HepG2 (cell line): ENCODE data around the gene PELO. TPM values are rescaled to one million over a fixed set of nuclear protein-coding genes. Genes with fewer than 3 reads are reported as not detected.

Experiments
- ATAC-seq: fragments of 200-7000 bp; cut with Tn5 transposase; 3 replicates; pipeline ENCODE4 v1.9.1; 2020; ENCODE audit warnings: mild to moderate bottlenecking, moderate library complexity
- Bru-seq: library from RNA; stranded (reverse); fragments of 400-500 nt; gene quantifications from one replicate; lab custom pipeline; 2021; lab: Mats Ljungman, UMichigan
- BruChase-seq, 2 experiments: library from RNA; stranded (reverse); fragments of 400-500 nt; gene quantifications; one replicate each; lab custom pipeline; 2021; lab: Mats Ljungman, UMichigan
- BruUV-seq: library from RNA; stranded (reverse); fragments of 400-500 nt; replicated peaks from 2 replicates; lab custom pipeline; 2021; lab: Mats Ljungman, UMichigan
- CTCF ChIA-PET: fragments of 300-600 bp; formaldehyde crosslinking; extraction: SDS; loops from one replicate; lab custom pipeline; 2021; ENCODE audit warnings: low total read pairs, inconsistent platforms, low intra/inter-chr PET ratio; lab: Yijun Ruan, JAX
- POLR2A ChIA-PET: fragments of 350-600 bp; sonication (Branson Sonifier 250); formaldehyde crosslinking; loops from one replicate; lab custom pipeline; 2020; ENCODE audit warnings: antibody characterized with exemption, inconsistent platforms; lab: Yijun Ruan, JAX
- DNase-seq: peaks from one replicate; pipeline ENCODE4 v3.0.0-alpha.2; 2015; ENCODE audit warnings: low spot score
- FAIRE-seq: peaks from 3 replicates; lab custom pipeline; 2011; peaks lifted over from hg19 to GRCh38; lab: Jason Lieb, UNC
- H2AFZ ChIP-seq: one replicate; pipeline ENCODE4 v1.6.1; 2011; ENCODE audit warnings: low read length, inconsistent platforms
- H3K27ac ChIP-seq: fragments of 300-600 bp; 3 replicates; pipeline ENCODE4 v1.8.0; 2011; ENCODE audit warnings: mixed run types, mild to moderate bottlenecking, mixed read lengths, low read length, inconsistent platforms; ENCODE audit not compliant: insufficient read depth; ENCODE audit errors: extremely low read length
- H3K27me3 ChIP-seq, 2 experiments: fragments of 200-600 bp in 1 of 2; 2 replicates in 1 of 2; 3 replicates in 1 of 2; pipeline versions ENCODE4 v1.6.0 to v1.8.0; 2011; ENCODE audit warnings: low read length in 2 of 2, mild to moderate bottlenecking in 2 of 2, moderate library complexity in 2 of 2, inconsistent platforms in 1 of 2; ENCODE audit not compliant: insufficient read depth in 2 of 2, control insufficient read depth in 1 of 2
- H3K36me3 ChIP-seq, 2 experiments: fragments of 200-600 bp in 1 of 2; replicated peaks in 1 of 2; 2 replicates in 1 of 2; 3 replicates in 1 of 2; pipeline versions ENCODE4 v1.5.1 to v1.8.0; 2011; ENCODE audit warnings: low read length in 2 of 2, inconsistent platforms in 1 of 2; ENCODE audit not compliant: insufficient read depth in 2 of 2, control insufficient read depth in 1 of 2
- H3K4me1 ChIP-seq: 2 replicates; pipeline ENCODE4 v1.5.1; 2012; ENCODE audit warnings: low read length, inconsistent platforms; ENCODE audit not compliant: insufficient read depth
- H3K4me2 ChIP-seq: 2 replicates; pipeline ENCODE4 v1.6.0; 2011; ENCODE audit warnings: low read depth, low read length, inconsistent platforms
- H3K4me3 ChIP-seq, 3 experiments: fragments of 200-600 bp in 1 of 3; sonication (generic), shearing (Covaris generic) in 1 of 3; replicated peaks in 1 of 3; 2 replicates each; pipeline ENCODE4 v1.5.1; 2011 to 2016; ENCODE audit warnings: low read length in 3 of 3, inconsistent platforms in 2 of 3, low read depth in 2 of 3, mild to moderate bottlenecking in 2 of 3, control low read depth in 1 of 3, mixed read lengths in 1 of 3; ENCODE audit not compliant: insufficient read depth in 1 of 3
- H3K79me2 ChIP-seq: one replicate; pipeline ENCODE4 v1.6.1; 2011; ENCODE audit warnings: low read length, inconsistent platforms; ENCODE audit not compliant: insufficient read depth
- H3K9ac ChIP-seq: 2 replicates; pipeline ENCODE4 v1.6.0; 2011; ENCODE audit warnings: mild to moderate bottlenecking, low read depth, low read length, inconsistent platforms; ENCODE audit not compliant: insufficient read depth
- H3K9me3 ChIP-seq: 2 replicates; pipeline ENCODE4 v1.5.1; 2012; ENCODE audit warnings: mild to moderate bottlenecking, low read length
- H4K20me1 ChIP-seq: 2 replicates; pipeline ENCODE4 v1.6.0; 2011; ENCODE audit warnings: inconsistent platforms, mild to moderate bottlenecking, low read length, moderate library complexity; ENCODE audit not compliant: insufficient read depth
- GLI4 ChIP-seq: sonication (generic); formaldehyde crosslinking; IDR thresholded peaks from 2 replicates; pipeline ENCODE4 v1.5.1; 2020; ENCODE audit warnings: missing genetic modification reagents, mild to moderate bottlenecking, moderate library complexity, borderline replicate concordance
- TEAD3 ChIP-seq: optimal IDR thresholded peaks from 2 replicates; pipeline ENCODE3; 2016; ENCODE audit warnings: borderline replicate concordance
- ZFP36L1 ChIP-seq: sonication (generic); formaldehyde crosslinking; IDR thresholded peaks from 2 replicates; pipeline ENCODE4 v1.8.0; 2022; ENCODE audit warnings: mild to moderate bottlenecking, missing genetic modification reagents, moderate library complexity
- ZNF234 ChIP-seq: sonication (generic); formaldehyde crosslinking; conservative IDR thresholded peaks from 2 replicates; pipeline ENCODE4 v1.5.1; 2020; ENCODE audit warnings: mild to moderate bottlenecking, missing genetic modification reagents
- ZNF296 ChIP-seq: sonication (generic); formaldehyde crosslinking; conservative IDR thresholded peaks from 2 replicates; pipeline ENCODE4 v1.5.0; 2020; ENCODE audit warnings: mild to moderate bottlenecking, missing genetic modification reagents
- ZNF564 ChIP-seq: sonication (generic); formaldehyde crosslinking; IDR thresholded peaks from 2 replicates; pipeline ENCODE4 v1.8.1; 2023; ENCODE audit warnings: mild to moderate bottlenecking, missing genetic modification reagents
- WGBS: methylation state at CpG from one replicate; pipeline ENCODE4 v1.1.6; 2017; ENCODE audit warnings: low lambda C conversion rate; 5-methylcytosine and 5-hydroxymethylcytosine counted together
- in situ Hi-C: cut with HindIII; loops from 2 replicates; pipeline ENCODE4 v1.10.0; 2017; ENCODE audit warnings: low pct_unique_long_range_greater_than_20kb; ENCODE audit not compliant: extremely low pct_ligation_motif_present
- intact Hi-C: fragments of 100-400 bp; cut with micrococcal nuclease; formaldehyde crosslinking; loops from one replicate; pipeline ENCODE4 v1.10.0; 2022; ENCODE audit not compliant: unreplicated experiment
- long read RNA-seq, 2 experiments: library from RNA in 1 of 2; library from polyadenylated mRNA in 1 of 2; stranded (forward) in 1 of 2; unstranded in 1 of 2; transcript quantifications; one replicate each; pipeline ENCODE4 v2.0.0, GENCODE V29; 2019 to 2022
- polyA minus RNA-seq, 3 experiments: library from RNA; depleted of rRNA, polyadenylated mRNA; stranded (reverse); fragments of >200 nt; gene quantifications; 2 replicates each; pipeline ENCODE4 v1.2.3, GENCODE V29; 2011; ENCODE audit warnings: low replicate concordance in 1 of 3
- polyA plus RNA-seq, 8 experiments: library from polyadenylated mRNA; depleted of rRNA in 3 of 8; stranded (reverse) in 7 of 8; unstranded in 1 of 8; fragments of >200 nt; fragmentation: Illumina TruSeq in 4 of 8; extraction: Trizol in 4 of 8; gene quantifications; 2 replicates each; pipeline versions ENCODE4 v1.2.1 to v1.2.3, GENCODE V29; 2011 to 2016; ENCODE audit warnings: low read depth in 4 of 8, missing spikeins in 1 of 8, mixed read lengths in 1 of 8; ENCODE audit not compliant: insufficient read depth in 1 of 8
- total RNA-seq, 5 experiments: library from RNA; depleted of rRNA; stranded (reverse); fragments of >200 nt; fragmentation: Illumina TruSeq; extraction: Trizol; gene quantifications; 2 replicates each; pipeline ENCODE4 v1.2.3, GENCODE V29; 2016; ENCODE audit warnings: low read depth in 1 of 5
- TF ChIP-seq, protein P1 (sequence below): sonication (generic); formaldehyde crosslinking; IDR thresholded peaks from 2 replicates; pipeline ENCODE4 v1.4.0; 2020; ENCODE audit warnings: mild to moderate bottlenecking, missing genetic modification reagents, borderline replicate concordance
- TF ChIP-seq, protein P2 (sequence below): IDR thresholded peaks from 2 replicates; pipeline ENCODE4 v1.6.1; 2016; ENCODE audit warnings: missing compliant biosample characterization, missing genetic modification reagents, borderline replicate concordance

The PELO gene, protein sequence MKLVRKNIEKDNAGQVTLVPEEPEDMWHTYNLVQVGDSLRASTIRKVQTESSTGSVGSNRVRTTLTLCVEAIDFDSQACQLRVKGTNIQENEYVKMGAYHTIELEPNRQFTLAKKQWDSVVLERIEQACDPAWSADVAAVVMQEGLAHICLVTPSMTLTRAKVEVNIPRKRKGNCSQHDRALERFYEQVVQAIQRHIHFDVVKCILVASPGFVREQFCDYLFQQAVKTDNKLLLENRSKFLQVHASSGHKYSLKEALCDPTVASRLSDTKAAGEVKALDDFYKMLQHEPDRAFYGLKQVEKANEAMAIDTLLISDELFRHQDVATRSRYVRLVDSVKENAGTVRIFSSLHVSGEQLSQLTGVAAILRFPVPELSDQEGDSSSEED
- 19.0 and 19.5 TPM in 2 replicates for total RNA-seq (2016; rRNA removed; fragmentation: Illumina TruSeq; extraction: Trizol)
- total RNA-seq (2016; cell fraction: cytosol; rRNA removed; fragmentation: Illumina TruSeq; extraction: Trizol; ENCODE audit: low read depth) = 3.8 and 4.6 TPM in 2 replicates
- 18.5 and 21.4 TPM in 2 replicates for total RNA-seq (2016; cell fraction: insoluble cytoplasmic fraction; rRNA removed; fragmentation: Illumina TruSeq; extraction: Trizol)
- total RNA-seq (2016; cell fraction: membrane; rRNA removed; fragmentation: Illumina TruSeq; extraction: Trizol) = 8.8 and 9.7 TPM in 2 replicates
- total RNA-seq (2016; cell fraction: nucleus; rRNA removed; fragmentation: Illumina TruSeq; extraction: Trizol) = 14.0 and 15.7 TPM in 2 replicates
- polyA plus RNA-seq (2011; rRNA removed) = 22.7 and 23.9 TPM in 2 replicates
- polyA plus RNA-seq (2011; cell fraction: cytosol; rRNA removed) = 17.8 and 20.4 TPM in 2 replicates
- polyA plus RNA-seq (2011; cell fraction: nucleus; rRNA removed) = 15.6 and 17.4 TPM in 2 replicates
- polyA plus RNA-seq (2012) = 15.8 and 20.8 TPM in 2 replicates
- 3.3 TPM in 2 replicates for polyA plus RNA-seq (2016; cell fraction: cytosol; fragmentation: Illumina TruSeq; extraction: Trizol; ENCODE audit: low read depth)
- polyA plus RNA-seq (2016; cell fraction: insoluble cytoplasmic fraction; fragmentation: Illumina TruSeq; extraction: Trizol; ENCODE audit: low read depth) = 19.1 and 19.8 TPM in 2 replicates
- 3.8 and 5.3 TPM in 2 replicates for polyA plus RNA-seq (2016; cell fraction: membrane; fragmentation: Illumina TruSeq; extraction: Trizol; ENCODE audit: low read depth)
- 17.1 and 20.3 TPM in 2 replicates for polyA plus RNA-seq (2016; cell fraction: nucleus; fragmentation: Illumina TruSeq; extraction: Trizol; ENCODE audit: insufficient read depth, low read depth)
- 30.8 and 31.8 TPM in 2 replicates for polyA minus RNA-seq (2011; rRNA and poly(A)+ RNA removed; ENCODE audit: low replicate concordance)
- polyA minus RNA-seq (2011; cell fraction: cytosol; rRNA and poly(A)+ RNA removed) = 14.2 and 15.1 TPM in 2 replicates
- polyA minus RNA-seq (2011; cell fraction: nucleus; rRNA and poly(A)+ RNA removed) = 40.3 and 47.0 TPM in 2 replicates
- percentile 92 among the genes with signal in this experiment for Bru-seq, nascent RNA
- percentile 73 among the genes with signal in this experiment for BruChase-seq, experiment 1, labeled RNA remaining after a 6-hour chase
- BruChase-seq, experiment 2, labeled RNA remaining after a 2-hour chase = percentile 90 among the genes with signal in this experiment
- long read RNA-seq, experiment 1, partial matches to known transcripts = 71 of 76 reads
- long read RNA-seq, experiment 1, other reads (novel, unspliced or antisense) = 1 of 76 reads
- long read RNA-seq, experiment 2, full-length matches to known transcripts = 8 of 63 reads
- long read RNA-seq, experiment 2, partial matches to known transcripts = 50 of 63 reads
- long read RNA-seq, experiment 2, other reads (novel, unspliced or antisense) = 5 of 63 reads

DNA sequence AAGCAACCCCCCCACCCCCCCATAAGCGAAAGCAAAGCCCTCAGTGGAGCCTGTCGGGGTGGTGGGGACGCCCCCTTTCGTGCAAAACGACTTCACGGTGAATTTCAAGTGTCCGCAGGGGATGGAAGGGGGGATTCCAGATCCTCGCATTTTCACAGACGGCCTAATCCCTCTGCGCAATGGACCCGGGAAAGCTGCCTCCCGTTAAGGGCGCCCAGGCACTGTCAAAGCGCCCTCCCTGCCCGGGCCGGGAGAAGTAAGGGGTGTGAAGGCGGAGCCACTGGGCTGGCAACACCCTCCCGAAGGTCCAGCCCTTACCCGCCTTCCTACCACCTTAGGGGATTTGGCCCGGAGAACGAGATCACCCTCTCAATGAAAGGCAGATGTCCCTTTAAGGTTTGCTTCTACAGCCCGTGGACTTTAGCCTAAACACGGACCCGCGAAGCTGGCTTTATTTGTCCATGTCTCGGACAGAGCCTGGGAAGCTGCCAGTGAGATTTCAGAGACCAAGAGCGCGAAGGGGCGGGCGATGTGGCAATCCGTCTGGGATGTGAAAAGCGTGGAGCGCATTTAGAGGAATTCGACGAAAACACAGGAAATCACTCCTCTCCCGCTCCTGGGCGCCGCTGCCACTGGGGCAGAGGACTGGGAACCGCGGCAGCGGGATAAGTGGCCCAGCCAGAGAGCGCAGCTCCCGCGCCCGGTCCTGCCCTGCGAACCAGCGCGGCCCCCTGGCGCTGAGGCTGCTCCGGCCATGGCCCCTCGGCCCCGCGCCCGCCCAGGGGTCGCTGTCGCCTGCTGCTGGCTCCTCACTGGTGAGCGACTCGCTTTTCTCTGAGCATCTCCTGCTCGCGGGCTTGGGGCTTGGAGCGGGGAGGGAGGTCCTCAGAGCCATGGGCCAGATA, at the start of gene PELO, which contains the start of gene ITGA1:
TSS of gene PELO (plus strand) at position 317 of the 905 bp plus-strand sequence. CDS start 12,479 bp downstream, outside the sequence.
TSS of gene ITGA1 (plus strand) at position 317 of the 905 bp plus-strand sequence. CDS start at position 755, 438 bp downstream.
- peaks cover 41% of the 10 kb centered on the region for H3K79me2 ChIP-seq
- H2AFZ ChIP-seq = peak within 1 kb of the TSS; percentile 2
- CTCF ChIA-PET = interaction anchor here (3.1 kb wide), 1 partner anchor 128 kb away, joined by 43 read pairs; no protein-coding TSS in a partner anchor
- intact Hi-C loops = loop anchor here (1.0 to 5.0 kb wide), 6 partner anchors 13 to 309 kb away; no protein-coding TSS in a partner anchor
- FAIRE-seq (peak; percentile 73), ATAC-seq (peak; percentile 92), DNase-seq (peak; percentile 86)
- peak within 1 kb of the TSS; percentile 69 for H3K4me2 ChIP-seq
- 0% methylated on average over 16 of the region's 61 CpGs for WGBS
- peaks cover 48% of the 10 kb centered on the region for H3K4me1 ChIP-seq
- peak within 1 kb of the TSS; percentile 73 for H3K27ac ChIP-seq
- H4K20me1 ChIP-seq = no peaks in the 10 kb centered on the region
- in situ Hi-C loops = loop anchor here (5.0 kb wide), 1 partner anchor 81 kb away; no protein-coding TSS in a partner anchor
- H3K36me3 ChIP-seq = no peaks in the 10 kb centered on the region
- POLR2A ChIA-PET = interaction anchor here (0.6 to 4.9 kb wide), 6 partner anchors 12 to 214 kb away, joined by 3 to 79 read pairs (median 4); no protein-coding TSS in a partner anchor
- H3K9me3 ChIP-seq = no peaks in the 10 kb centered on the region
- no peaks in the 10 kb centered on the region; a peak in 1 of 5 replicates for H3K27me3 ChIP-seq
- TSS peak; percentile 64 for BruUV-seq
- H3K4me3 ChIP-seq = peak within 1 kb of the TSS; percentile 76 to 92 (median 77)
- peak within 1 kb of the TSS; percentile 71 for H3K9ac ChIP-seq
- TF ChIP-seq ZNF234 (CRISPR knock-in tag) (0 out of 2 replicates have a peak, but pooled peaks have one; percentile 50), ZFP36L1 (CRISPR knock-in tag) (no peak), TEAD3 (peak; percentile 18), ZNF564 (peak; percentile 76), ZNF296 (CRISPR knock-in tag) (no peak), GLI4 (CRISPR knock-in tag) (0 out of 2 replicates have a peak, but pooled peaks have one; percentile 34)
- TF ChIP-seq, protein P1, sequence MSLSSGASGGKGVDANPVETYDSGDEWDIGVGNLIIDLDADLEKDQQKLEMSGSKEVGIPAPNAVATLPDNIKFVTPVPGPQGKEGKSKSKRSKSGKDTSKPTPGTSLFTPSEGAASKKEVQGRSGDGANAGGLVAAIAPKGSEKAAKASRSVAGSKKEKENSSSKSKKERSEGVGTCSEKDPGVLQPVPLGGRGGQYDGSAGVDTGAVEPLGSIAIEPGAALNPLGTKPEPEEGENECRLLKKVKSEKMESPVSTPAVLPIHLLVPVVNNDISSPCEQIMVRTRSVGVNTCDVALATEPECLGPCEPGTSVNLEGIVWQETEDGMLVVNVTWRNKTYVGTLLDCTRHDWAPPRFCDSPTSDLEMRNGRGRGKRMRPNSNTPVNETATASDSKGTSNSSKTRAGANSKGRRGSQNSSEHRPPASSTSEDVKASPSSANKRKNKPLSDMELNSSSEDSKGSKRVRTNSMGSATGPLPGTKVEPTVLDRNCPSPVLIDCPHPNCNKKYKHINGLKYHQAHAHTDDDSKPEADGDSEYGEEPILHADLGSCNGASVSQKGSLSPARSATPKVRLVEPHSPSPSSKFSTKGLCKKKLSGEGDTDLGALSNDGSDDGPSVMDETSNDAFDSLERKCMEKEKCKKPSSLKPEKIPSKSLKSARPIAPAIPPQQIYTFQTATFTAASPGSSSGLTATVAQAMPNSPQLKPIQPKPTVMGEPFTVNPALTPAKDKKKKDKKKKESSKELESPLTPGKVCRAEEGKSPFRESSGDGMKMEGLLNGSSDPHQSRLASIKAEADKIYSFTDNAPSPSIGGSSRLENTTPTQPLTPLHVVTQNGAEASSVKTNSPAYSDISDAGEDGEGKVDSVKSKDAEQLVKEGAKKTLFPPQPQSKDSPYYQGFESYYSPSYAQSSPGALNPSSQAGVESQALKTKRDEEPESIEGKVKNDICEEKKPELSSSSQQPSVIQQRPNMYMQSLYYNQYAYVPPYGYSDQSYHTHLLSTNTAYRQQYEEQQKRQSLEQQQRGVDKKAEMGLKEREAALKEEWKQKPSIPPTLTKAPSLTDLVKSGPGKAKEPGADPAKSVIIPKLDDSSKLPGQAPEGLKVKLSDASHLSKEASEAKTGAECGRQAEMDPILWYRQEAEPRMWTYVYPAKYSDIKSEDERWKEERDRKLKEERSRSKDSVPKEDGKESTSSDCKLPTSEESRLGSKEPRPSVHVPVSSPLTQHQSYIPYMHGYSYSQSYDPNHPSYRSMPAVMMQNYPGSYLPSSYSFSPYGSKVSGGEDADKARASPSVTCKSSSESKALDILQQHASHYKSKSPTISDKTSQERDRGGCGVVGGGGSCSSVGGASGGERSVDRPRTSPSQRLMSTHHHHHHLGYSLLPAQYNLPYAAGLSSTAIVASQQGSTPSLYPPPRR = 0 out of 2 replicates have a peak, but pooled peaks have one; percentile 63
- TF ChIP-seq, protein P2, sequence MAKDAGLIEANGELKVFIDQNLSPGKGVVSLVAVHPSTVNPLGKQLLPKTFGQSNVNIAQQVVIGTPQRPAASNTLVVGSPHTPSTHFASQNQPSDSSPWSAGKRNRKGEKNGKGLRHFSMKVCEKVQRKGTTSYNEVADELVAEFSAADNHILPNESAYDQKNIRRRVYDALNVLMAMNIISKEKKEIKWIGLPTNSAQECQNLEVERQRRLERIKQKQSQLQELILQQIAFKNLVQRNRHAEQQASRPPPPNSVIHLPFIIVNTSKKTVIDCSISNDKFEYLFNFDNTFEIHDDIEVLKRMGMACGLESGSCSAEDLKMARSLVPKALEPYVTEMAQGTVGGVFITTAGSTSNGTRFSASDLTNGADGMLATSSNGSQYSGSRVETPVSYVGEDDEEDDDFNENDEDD (CRISPR knock-in tag) = 0 out of 2 replicates have a peak, but pooled peaks have one; percentile 78
